Smooth muscle cell of the brain vasculature (primary cell): ENCODE measurements around the gene ACADVL.
A peak's percentile ranks its signal among the peaks of the same experiment; 100 is the strongest.

Source experiments
- DNase-seq: peaks from one replicate; pipeline ENCODE4 v3.0.0-alpha.2; 2012; ENCODE audit warnings: low read depth, low spot score

The ACADVL gene

DNA sequence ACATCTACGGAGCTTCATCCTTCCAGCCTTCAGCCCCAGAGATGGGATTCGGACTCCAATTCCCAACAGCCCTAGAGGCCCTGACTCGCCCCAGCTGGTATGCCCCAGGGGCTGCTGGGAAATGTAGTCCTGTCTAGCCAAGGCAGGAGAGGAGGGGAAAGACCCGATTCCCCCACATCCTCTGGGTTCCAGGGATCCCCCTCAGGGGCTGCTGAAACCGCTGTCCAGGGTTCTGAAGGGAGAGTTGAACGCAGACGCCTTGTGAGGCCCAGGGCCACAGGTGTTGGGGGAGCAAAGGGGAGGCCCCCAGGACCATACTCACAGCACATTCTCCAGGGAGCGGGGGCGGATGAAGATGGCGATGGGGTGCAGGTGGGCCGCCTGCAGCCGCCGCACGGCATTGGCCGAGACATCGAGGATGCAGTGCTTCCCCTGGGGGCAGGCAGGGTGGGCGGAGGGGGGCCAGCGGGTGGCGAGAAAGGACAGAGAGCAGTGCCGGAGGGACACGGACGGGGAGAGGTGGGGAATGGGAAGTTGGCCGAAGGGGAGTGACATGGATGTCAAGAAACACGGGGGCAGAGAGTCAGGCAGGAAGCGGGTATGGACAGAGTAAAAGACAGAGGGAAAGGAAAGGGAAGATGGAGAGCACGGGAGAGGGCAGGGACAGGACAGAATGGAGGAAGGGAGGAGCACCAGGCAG is 28.0 kb upstream of the ACADVL start:
- DNase-seq: no peak

DNA sequence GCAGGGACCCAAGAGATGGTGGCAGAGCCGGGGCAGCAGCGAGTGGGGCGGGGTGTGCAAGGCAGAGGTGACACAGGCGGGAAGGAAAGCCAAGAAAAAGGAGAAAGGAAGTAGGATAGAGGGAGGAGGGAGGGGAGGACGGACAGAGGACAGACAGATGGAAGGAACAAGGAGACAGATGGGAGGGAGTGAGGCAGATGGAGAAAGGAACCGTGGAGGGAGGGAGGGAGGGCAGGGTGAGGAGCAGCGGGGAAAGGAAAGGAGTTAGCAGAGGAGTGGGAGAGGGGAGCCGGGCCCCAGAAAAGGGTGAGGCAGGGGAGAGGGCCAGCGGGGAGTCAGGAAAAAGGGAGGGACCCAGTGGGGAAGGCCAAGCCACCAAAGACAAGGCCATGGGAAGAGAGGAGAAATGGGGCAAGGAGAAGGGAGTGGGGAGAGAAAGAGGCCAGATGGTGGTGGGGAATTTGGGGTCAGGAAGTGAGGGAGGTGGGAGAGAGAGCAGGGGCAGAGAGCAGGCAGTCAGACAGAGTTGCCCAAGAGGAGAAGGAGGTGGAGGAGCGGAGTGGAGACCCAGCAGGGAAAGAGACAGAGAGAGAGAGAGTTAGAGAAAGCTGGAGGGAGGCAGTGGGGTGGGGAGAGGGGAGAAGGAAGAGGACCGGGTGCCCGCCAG is 27.3 kb upstream of the ACADVL start:
- no peak for DNase-seq

DNA sequence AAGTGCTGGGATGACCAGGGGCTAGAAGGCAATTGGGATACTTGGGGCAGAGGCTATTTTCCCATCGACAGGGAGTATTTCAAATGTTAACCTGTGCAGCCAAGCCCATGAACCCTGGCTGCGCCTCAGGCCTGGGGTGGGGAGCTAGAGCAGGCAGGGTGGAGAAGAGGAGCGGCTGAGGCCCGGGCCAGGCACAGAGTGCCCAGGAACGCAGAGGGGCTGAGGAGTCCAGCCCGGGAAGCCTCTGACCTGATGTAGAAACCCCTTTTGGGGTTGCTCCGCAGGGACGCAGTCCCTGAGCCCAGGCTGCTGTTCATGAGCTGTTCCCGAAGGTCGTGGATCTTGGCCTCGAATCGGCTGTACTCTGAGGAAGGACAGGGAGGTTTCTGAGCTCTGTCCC is 23.8 kb upstream of the ACADVL start:
- DNase-seq: no peak

DNA sequence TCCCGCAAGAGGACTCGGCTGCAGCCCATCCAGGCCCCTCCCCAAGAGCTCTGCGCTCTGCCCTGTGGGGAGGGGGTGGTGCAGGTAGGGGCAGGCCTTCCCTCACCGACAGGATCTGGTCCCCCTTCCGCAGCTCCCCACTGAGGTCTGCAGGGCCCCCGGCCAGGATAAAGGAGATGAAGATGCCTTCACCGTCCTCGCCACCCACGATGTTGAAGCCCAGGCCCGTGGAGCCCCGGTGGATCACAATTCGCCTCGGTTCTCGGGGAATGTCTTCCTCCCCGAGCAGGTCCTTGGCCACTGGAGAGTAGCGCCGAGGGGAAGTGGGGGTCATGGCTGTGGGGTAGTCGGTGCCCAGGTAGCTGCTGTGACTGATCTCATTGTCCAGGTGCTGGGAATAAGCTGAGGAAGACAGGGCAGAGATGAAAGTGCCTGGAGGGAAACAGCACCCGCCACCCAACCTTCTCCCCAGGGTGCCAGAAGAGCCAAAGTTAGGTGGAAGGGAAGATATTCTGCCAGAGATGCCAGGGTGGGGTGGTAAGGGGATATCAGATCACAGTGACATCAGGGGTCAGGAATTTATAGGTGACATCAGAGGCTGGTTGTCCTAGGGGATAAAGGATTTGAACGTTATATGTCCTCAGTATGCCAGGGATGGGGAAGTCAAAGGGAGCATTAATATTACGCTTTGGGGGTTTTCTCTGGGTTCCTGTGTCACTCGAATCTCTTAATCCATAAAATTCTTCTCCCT is 22.9 kb upstream of the ACADVL start:
- no peak for DNase-seq

GRCh38 chr17:7203391-7203790 is 16.3 kb upstream of the ACADVL start:
- DNase-seq: no peak

- no peak for DNase-seq
Measured at GRCh38 chr17:7204336-7204735, 15.4 kb upstream of the ACADVL start.

GRCh38 chr17:7204828-7205461 is 14.8 kb upstream of the ACADVL start:
- DNase-seq: peak; percentile 66

- no peak for DNase-seq
Measured at GRCh38 chr17:7205561-7205960, 14.2 kb upstream of the ACADVL start.

- DNase-seq: no peak
Measured at GRCh38 chr17:7207120-7208001, 12.4 kb upstream of the ACADVL start.

- DNase-seq: no peak
Measured at GRCh38 chr17:7208027-7208571, 11.6 kb upstream of the ACADVL start.

- no peak for DNase-seq
Measured at GRCh38 chr17:7208754-7209460, 10.8 kb upstream of the ACADVL start.

DNA sequence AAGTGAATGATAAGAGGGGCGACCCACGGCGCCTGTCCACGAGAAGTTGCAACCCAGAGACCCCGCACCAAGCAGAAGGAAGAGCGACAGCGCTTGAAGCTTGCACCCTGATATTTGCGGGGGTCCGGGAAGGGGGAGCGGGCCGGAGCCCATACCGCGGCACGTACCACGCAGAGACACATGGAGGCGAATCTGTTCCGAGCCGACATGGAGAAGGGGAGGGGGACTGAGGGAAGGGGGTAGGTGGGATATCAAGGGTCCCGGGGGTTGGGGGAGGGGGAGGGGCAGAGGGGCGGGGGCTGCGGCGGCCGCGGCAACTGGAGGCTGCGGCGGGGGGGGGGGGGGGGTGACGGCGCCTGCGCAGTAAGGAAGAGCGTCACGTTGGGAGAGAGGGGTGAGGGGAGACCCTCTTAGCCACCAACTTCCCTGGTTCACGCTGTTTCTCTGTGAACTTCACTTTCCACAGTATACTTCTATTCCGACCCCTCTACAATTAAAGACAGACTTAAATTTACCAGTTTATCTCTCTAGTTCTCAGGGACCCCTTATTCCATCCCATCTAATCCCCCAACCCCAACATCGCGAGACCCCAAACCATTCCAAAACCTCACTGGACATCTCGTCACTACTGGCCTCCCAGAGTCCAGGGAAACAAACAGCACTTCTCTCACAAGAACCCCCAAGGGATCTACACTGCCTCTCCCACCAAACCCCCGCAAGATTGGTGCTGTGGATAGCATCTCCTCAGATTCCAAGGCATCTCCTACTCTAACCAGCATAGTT is 8.1 kb upstream of the ACADVL start:
- no peak for DNase-seq

DNA sequence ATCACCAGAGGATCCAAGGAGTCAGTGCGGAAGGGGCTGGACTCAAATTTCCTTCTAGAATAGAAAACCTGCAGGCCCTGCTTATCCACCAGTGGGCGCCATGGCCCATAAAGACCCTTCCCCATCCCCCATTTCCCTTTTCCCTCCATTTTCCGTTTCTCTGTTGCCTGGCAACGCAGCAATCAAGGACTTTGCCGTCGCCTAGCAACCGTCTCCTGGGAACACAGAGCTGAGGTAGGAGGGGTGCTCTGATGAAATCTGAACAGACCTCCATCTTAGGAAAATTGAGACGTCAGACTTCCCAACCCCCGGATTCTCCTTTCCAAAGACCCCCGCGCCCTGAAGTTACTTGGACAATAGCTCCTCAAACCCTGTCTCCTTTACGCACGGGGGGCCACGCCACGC is 5.8 kb upstream of the ACADVL start:
- no peak for DNase-seq

GRCh38 chr17:7214300-7215135 is 5.2 kb upstream of the ACADVL start:
- DNase-seq: peak; percentile 92

- no peak for DNase-seq
Measured at GRCh38 chr17:7215136-7215638, 4.6 kb upstream of the ACADVL start.

DNA sequence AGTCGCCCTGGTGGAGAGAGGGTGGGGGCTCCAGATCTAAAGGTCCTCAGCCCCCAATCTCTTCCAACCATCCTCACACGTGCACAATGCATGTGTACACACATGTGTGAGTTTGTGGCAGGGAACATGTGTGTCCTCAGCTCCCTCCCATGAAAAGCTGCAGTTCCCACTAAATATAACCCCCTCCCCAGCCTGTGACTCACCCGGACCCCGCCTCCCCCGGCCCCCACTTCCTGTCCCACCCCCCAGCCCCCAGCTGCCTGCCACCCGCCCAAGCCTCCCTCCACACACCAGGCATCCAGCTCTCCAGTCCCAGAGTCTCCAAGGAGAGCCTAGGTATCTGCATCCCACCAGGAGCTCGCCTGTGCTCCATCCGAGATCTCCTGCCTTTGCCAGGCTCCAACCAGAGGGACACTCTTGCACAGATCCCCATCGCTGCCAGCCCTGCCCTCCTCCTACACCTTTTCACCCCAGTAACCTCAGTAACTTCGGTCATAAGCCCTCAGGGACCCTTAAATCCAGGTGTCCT is 4.0 kb upstream of the ACADVL start:
- DNase-seq: no peak

DNA sequence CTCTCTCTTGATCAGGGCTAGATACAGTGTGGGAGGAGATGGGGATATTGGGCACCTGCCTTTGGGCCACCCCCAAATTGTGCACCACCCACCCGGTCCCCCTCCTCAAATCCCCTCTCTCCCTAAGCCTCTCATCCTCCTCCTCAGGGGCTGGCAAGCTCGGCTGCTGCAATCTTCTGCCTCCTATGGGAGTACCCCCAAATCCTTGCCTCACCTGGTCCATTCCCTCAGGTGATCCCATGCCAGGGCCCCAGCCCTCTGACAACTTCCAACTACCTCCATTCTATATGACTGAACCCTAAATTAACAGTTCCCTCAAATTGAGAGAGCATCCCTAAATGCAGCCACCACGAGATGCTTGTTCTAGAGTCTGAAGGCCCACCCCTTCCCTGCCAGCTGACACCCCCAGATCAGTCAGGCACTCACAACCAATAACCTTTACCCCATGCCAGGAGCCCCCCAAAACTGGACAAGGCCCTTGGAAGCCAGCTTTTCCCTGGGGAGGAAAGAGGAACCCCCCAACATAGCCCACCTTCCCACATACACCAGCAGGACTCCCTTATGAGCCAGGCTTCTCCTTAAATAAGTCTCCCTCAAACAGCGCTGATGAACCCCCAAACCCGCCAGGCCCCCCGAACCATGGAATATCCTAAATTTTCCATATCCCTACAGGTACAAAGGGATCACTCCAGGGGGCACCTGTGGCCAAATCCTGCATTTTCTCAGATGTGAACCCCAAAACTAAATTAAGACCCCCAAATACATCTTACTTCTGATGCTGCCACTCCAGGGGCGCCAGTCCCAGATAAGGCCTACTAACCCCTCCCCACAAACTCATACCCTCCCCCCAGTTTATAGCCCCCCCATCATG is 3.3 kb upstream of the ACADVL start:
- no peak for DNase-seq
